ENCODE data around the gene PGBD1. TPM values are rescaled to one million over a fixed set of nuclear protein-coding genes. Genes with fewer than 3 reads are reported as not detected.

PGBD1 gene
- total and polyA plus RNA-seq, 2 of the 13 experiments (the other 11 are each of a cell fraction or from before 2014, with no cell fraction given), result 3.6 to 6.9 TPM

GRCh38 chr6:28277746-28278145 is 3.6 kb upstream of the PGBD1 start:
- 78% methylated on average over 3 of the region's 3 CpGs for WGBS (ENCODE audit: low lambda C conversion rate)
- DNase-seq (ENCODE audit: low spot score) (no peak), ATAC-seq (no peak), FAIRE-seq (no peak)
- no peak overlapping the region for H3K27ac ChIP-seq (ENCODE audit: extremely low read length, insufficient read depth, low read length)
- in situ Hi-C loops (cut with HindIII; ENCODE audit: extremely low pct_ligation_motif_present, low pct_unique_long_range_greater_than_20kb), result no loop called here
- TF ChIP-seq GMEB2 (CRISPR knock-in tag; IDR thresholded peaks at IDR 0.05; ENCODE audit: low read depth) (no peak), DR1 (CRISPR knock-in tag; IDR thresholded peaks at IDR 0.05) (no peak), ZFYVE20 (CRISPR knock-in tag; IDR thresholded peaks at IDR 0.05; ENCODE audit: borderline replicate concordance, low read depth) (no peak), ZHX2 (IDR thresholded peaks at IDR 0.05; ENCODE audit: low read depth) (no peak), ZHX2 (CRISPR knock-in tag; IDR thresholded peaks at IDR 0.05; ENCODE audit: borderline replicate concordance) (no peak)
- H4K20me1 ChIP-seq (ENCODE audit: insufficient read depth, low read length), result no peaks in the 10 kb centered on the region
- no peak overlapping the region for H3K4me3 ChIP-seq (replicated peaks in 1 of 3; ENCODE audit: insufficient read depth in 1 of 3, low read depth in 2 of 3, low read length in 3 of 3)
- H3K4me1 ChIP-seq (ENCODE audit: insufficient read depth, low read length), result peaks cover 9% of the 10 kb centered on the region
- peaks cover 5 to 45% of the 10 kb centered on the region in 2 experiments; a peak in 4 of 5 replicates for H3K36me3 ChIP-seq (replicated peaks in 1 of 2; ENCODE audit: control insufficient read depth in 1 of 2, insufficient read depth in 2 of 2, low read length in 2 of 2)
- POLR2A ChIA-PET, result interaction anchor here (1.8 kb wide), 1 partner anchor 11 kb away, joined by 7 read pairs; the partner anchor contains the start of gene ZSCAN26
- CTCF ChIA-PET (ENCODE audit: low intra/inter-chr PET ratio, low total read pairs), result no interaction called here
- H3K9ac ChIP-seq (ENCODE audit: insufficient read depth, low read depth, low read length), result no peak overlapping the region
- no peak overlapping the region for H3K4me2 ChIP-seq (ENCODE audit: low read depth, low read length)
- no peaks in the 10 kb centered on the region; a peak in 1 of 5 replicates for H3K27me3 ChIP-seq (ENCODE audit: control insufficient read depth in 1 of 2, insufficient read depth in 2 of 2, low read length in 2 of 2)
- no peaks in the 10 kb centered on the region for H3K9me3 ChIP-seq (ENCODE audit: low read length)
- no peak overlapping the region for H2AFZ ChIP-seq (ENCODE audit: low read length)
- H3K79me2 ChIP-seq (ENCODE audit: insufficient read depth, low read length), result peaks cover 5% of the 10 kb centered on the region
- intact Hi-C loops (cut with micrococcal nuclease; ENCODE audit: unreplicated experiment), result no loop called here
- BruUV-seq (replicated peaks), result no TSS peak

Measured in HepG2 (cell line).